ENCODE results near the gene CSMD2.

The CSMD2 gene

DNA sequence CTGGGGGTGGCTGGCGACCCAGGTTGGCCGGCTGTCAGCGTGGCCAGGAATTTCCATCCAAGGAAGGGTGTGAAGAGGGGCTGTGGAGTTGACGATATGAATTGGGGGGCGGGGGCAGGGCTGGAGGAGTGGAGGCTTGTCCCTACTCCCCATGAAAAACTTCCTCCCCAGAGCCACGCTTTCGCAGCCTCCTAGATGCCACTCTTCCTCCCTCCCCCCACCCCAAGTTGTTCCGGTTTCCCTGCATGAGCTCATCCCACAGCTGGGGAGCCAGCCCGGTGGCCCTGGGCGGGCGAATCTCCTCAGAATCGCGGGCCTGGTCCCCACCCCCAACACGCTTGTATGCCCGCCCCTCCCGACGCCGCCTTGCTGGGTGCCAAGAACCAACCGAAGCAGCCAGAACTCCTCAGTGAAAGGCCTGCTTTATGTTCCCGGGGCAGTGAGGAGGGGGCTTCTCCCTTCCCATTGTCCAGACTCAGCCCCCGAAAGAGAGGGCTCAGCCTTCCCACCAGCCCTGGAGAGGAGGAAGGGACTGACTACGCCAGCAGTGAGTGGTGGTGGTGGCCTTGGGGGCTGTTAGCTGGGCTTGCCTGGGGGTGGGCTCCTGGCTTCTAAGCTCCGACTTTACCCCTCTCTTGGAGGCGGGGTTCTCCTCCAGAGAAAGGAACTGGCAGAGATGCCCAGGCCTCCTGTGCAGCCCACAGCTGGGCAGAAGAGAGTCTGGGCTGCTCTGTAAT, 1.8 kb upstream of the CSMD2 start:
- TF ChIP-seq, protein P1, sequence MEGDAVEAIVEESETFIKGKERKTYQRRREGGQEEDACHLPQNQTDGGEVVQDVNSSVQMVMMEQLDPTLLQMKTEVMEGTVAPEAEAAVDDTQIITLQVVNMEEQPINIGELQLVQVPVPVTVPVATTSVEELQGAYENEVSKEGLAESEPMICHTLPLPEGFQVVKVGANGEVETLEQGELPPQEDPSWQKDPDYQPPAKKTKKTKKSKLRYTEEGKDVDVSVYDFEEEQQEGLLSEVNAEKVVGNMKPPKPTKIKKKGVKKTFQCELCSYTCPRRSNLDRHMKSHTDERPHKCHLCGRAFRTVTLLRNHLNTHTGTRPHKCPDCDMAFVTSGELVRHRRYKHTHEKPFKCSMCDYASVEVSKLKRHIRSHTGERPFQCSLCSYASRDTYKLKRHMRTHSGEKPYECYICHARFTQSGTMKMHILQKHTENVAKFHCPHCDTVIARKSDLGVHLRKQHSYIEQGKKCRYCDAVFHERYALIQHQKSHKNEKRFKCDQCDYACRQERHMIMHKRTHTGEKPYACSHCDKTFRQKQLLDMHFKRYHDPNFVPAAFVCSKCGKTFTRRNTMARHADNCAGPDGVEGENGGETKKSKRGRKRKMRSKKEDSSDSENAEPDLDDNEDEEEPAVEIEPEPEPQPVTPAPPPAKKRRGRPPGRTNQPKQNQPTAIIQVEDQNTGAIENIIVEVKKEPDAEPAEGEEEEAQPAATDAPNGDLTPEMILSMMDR (IDR thresholded peaks at IDR 0.05; ENCODE audit: low read depth, low read length): no peak
- DNase-seq (ENCODE audit: extremely low read depth, low read depth): no peak

DNA sequence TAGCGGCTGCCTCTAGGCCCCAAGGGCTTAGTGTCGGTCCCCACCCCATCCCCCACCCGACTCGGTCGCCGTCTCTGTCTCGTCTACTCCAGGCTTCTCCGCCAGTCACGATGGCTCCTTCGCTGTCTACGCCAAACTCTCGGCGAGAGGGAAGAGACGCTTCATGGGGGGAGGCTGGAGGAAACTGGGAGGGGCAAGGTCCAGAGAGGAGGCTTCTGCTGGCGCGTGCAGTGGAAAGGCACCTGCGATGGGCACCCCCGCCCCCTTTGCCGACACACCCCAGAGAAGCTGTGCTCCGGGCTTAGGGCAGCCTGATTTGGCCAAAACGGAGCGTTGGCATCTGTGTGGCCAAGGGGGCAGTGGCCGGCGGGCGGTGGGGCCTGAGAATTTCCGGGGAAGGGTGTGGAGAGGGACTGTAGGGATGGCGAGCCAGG, 1.2 kb upstream of the CSMD2 start:
- no peak for DNase-seq (ENCODE audit: extremely low read depth, low read depth)
- TF ChIP-seq, protein P1 (IDR thresholded peaks at IDR 0.05; ENCODE audit: low read depth, low read length): no peak

DNA sequence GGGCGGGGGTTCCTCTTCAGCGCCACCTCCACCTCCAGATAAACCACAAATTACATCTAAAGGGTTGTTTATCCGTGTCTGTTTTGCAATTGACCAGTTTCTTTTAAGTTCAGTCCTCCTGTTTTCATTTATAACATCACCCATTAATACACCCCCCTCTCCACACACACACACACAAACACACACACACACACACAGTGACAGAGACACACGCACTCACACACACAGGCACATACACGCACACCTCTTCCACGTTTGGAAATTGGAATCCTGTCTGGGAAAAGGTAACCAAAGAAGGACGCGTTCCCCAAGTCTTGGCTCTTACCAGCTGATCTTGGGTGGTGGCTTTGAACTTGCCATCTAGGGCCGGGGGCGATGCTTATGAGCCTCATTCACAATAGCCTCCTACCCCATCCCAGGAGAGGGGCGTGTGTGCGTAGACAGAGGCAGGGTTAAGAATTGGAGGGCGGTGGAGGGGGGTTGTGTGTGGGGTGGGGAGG, 442 bp upstream of the CSMD2 start:
- TF ChIP-seq, protein P1 (IDR thresholded peaks at IDR 0.05; ENCODE audit: low read depth, low read length): no peak
- no peak for DNase-seq (ENCODE audit: extremely low read depth, low read depth)

DNA sequence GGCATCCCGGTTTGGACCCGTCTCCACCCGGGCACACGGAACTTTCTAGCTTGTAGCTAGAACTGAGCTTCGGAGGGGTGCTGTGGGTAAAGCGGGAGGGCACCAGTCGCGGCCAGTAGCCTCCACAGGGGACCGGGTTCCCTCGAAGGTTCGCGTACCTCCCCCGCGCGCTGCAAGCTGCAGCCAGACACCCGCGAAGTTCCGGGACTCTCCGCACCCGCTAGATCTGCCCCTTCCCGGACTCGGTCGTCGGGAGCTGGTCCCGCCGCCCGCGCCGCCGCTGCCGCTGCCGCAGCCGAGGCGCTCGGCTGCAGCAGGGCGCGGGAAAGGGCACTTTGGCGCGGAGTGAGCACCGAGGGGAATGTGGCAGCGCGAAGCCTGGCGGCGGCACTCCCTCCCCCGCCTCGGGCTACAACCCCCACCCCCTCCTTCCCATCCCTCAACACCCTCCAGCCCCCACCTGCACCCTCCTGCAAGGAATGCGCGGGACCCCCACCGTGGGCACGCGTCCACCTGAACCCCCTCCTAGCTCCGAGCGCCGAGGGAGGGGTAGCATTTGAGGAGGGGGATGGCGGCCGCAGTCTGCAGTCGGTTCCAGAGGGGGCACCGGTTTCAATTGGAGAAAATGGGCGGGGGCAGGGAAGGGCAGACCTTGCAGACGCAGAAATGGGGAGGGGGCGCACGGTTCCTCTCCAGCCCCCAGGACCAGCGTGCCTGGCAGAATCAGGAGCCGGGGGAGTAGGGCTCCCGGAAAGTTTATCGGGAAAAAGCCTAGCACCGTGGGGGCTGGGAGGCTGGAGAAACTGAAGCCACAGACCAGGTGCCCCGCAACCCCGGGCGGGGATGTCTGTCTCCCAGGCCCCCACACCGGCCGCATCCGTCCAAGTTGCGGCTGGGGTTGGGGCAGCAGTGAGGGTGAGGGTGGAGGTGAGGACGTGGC, 968 bp downstream of the CSMD2 start:
- DNase-seq (ENCODE audit: extremely low read depth, low read depth): no peak

DNA sequence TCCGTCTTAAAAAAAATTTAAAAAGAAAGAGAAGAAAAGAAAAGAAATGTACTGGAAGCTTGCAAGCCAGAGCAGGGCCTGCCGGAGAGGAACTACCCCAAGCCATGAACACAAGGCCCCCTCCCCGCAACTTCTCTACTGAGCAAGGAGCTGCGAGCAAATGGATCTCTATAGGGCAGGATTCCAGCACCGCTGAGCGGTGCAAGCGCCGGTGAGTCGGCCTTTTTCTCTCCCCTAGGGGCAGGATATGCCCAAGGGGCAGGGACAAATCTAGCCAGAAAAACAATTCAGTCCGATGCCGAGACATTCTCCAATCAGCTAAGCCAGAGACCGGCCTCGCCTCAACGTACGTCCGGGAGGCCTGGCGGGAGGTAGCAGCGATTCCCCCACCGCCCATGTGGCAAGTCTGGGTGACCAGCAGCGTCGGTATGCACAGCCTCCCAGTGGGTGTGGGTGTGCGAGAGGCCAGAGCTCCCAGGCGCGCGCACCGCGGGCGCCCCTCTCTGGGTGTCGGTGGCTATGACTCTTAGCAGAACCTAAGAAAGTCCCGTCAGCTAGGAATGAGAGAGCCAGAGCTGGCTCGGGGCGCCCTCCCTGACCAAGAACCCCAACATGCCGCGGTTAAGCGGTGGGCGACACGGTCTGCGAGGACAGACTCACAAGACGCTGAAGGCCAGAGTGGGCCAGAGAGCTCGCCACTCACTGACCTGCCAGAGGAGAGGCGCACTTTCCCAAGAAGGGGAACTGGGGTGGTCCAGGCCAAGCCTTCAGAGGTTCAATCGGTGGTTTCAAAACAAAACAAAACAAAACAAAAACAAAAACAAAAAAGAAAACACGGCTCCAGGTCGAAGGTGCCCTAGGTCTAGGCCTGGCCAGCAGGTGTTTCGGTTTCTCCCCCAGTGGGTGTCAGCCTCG, 1.9 kb downstream of the CSMD2 start:
- TF ChIP-seq, protein P1 (IDR thresholded peaks at IDR 0.05; ENCODE audit: low read depth, low read length): peak; percentile 94
- peak; percentile 82 for DNase-seq (ENCODE audit: extremely low read depth, low read depth)

More for the DNA sequence above, 968 bp downstream of the CSMD2 start:
- TF ChIP-seq, protein P1 (IDR thresholded peaks at IDR 0.05; ENCODE audit: low read depth, low read length): no peak

DNA sequence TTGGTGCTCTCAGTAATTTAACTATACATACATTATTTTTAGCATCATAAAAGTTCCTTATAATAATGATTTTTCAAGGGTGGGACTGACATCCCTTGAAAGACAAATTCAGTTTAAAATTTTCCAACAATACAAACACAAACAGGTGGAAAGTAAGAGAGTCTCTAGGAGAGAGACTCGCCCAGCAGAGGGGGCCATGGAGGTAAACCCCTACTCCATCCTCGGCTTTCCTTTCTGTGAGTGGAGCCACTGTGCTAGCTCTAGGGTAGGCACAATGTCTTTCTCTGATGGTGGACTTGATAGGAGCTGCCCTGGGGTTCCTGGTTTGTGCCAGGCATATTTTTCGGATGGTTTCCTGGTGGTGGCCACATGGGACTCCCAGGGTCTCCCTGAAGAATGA, 8.3 kb downstream of the CSMD2 start:
- no peak for DNase-seq (ENCODE audit: extremely low read depth, low read depth)
- TF ChIP-seq, protein P1 (IDR thresholded peaks at IDR 0.05; ENCODE audit: low read depth, low read length): no peak

All from AG09319 (cell line).